ENCODE data around the gene RHOF. TPM values are rescaled to one million over a fixed set of nuclear protein-coding genes. Genes with fewer than 3 reads are reported as not detected.

The RHOF gene
- total RNA-seq, 1 experiment from 2014 or later: 116 TPM

- no TSS peak for BruUV-seq (replicated peaks)
- ChIA-PET CTCF (interaction anchor here (1.7 kb wide), 1 partner anchor 45 kb away, joined by 3 read pairs; no protein-coding TSS in a partner anchor), RAD21 (ENCODE audit: low non-redundant PET in 1 of 2, low total read pairs in 2 of 2, uncharacterized antibody in 2 of 2, unreplicated experiment in 2 of 2) (no interaction called here), POLR2A (no interaction called here)
- Histone ChIP-seq H3K79me2 (ENCODE audit: insufficient read depth, low read length) (peaks cover 8% of the 10 kb centered on the region), H4K20me1 (ENCODE audit: insufficient read depth) (no peaks in the 10 kb centered on the region), H3K27me3 (ENCODE audit: insufficient read depth, low read length) (no peaks in the 10 kb centered on the region), H3K4me2 (ENCODE audit: low read length) (no peak overlapping the region), H3K27ac (ENCODE audit: low read depth, low read length) (no peak overlapping the region), H3K9me2 (ENCODE audit: insufficient read depth) (no peaks in the 10 kb centered on the region), H3K9me3 (ENCODE audit: control insufficient read depth in 1 of 2, insufficient read depth in 1 of 2, low read depth in 1 of 2, low read length in 2 of 2) (no peaks in the 10 kb centered on the region), H3K4me3 (replicated peaks in 1 of 2; ENCODE audit: low read depth in 1 of 2, low read length in 2 of 2) (no peak overlapping the region), H3K36me3 (ENCODE audit: control insufficient read depth in 1 of 2, insufficient read depth in 2 of 2, low read length in 2 of 2) (peaks cover 8 to 9% of the 10 kb centered on the region in 2 experiments; a peak in 3 of 4 replicates), H3K4me1 (ENCODE audit: control insufficient read depth in 1 of 2, insufficient read depth in 2 of 2, low read length in 2 of 2) (no peaks in the 10 kb centered on the region), H2AFZ (ENCODE audit: low read depth, low read length, poor library complexity, severe bottlenecking) (no peak overlapping the region), H3K9ac (ENCODE audit: low read length) (no peak overlapping the region)
- intact Hi-C loops (cut with micrococcal nuclease): no loop called here
- no peak for TF ChIP-seq RAD21 (IDR thresholded peaks at IDR 0.05; ENCODE audit: low read depth)
- TF ChIP-seq EZH2 (IDR thresholded peaks at IDR 0.05): no peak
- TF ChIP-seq JUND (IDR thresholded peaks at IDR 0.05): no peak
- TF ChIP-seq CEBPB (IDR thresholded peaks at IDR 0.05; ENCODE audit: low read depth): no peak
- no peak for TF ChIP-seq SRF (IDR thresholded peaks at IDR 0.05; ENCODE audit: low read depth)
- TF ChIP-seq, protein P1, sequence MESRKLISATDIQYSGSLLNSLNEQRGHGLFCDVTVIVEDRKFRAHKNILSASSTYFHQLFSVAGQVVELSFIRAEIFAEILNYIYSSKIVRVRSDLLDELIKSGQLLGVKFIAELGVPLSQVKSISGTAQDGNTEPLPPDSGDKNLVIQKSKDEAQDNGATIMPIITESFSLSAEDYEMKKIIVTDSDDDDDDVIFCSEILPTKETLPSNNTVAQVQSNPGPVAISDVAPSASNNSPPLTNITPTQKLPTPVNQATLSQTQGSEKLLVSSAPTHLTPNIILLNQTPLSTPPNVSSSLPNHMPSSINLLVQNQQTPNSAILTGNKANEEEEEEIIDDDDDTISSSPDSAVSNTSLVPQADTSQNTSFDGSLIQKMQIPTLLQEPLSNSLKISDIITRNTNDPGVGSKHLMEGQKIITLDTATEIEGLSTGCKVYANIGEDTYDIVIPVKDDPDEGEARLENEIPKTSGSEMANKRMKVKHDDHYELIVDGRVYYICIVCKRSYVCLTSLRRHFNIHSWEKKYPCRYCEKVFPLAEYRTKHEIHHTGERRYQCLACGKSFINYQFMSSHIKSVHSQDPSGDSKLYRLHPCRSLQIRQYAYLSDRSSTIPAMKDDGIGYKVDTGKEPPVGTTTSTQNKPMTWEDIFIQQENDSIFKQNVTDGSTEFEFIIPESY (IDR thresholded peaks at IDR 0.05; ENCODE audit: extremely low read depth, insufficient replicate concordance, low read length): no peak
- TF ChIP-seq EGR1 (IDR thresholded peaks at IDR 0.05; ENCODE audit: low read depth): no peak
- TF ChIP-seq TCF7L2 (IDR thresholded peaks at IDR 0.05; ENCODE audit: borderline replicate concordance, extremely low read depth, insufficient read depth, insufficient read length): no peak
- no peak for TF ChIP-seq POLR2AphosphoS5 (IDR thresholded peaks at IDR 0.05; ENCODE audit: low read depth, low read length)
- TF ChIP-seq, protein P2, sequence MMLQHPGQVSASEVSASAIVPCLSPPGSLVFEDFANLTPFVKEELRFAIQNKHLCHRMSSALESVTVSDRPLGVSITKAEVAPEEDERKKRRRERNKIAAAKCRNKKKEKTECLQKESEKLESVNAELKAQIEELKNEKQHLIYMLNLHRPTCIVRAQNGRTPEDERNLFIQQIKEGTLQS (IDR thresholded peaks at IDR 0.05): no peak
- no peak for TF ChIP-seq ZFX (IDR thresholded peaks at IDR 0.05)
- TF ChIP-seq YY1 (IDR thresholded peaks at IDR 0.05; ENCODE audit: extremely low read depth, insufficient replicate concordance, low read depth, low read length): no peak
- no peak for TF ChIP-seq FOSL1 (IDR thresholded peaks at IDR 0.05; ENCODE audit: low read depth)
- TF ChIP-seq EZH2phosphoT487 (IDR thresholded peaks at IDR 0.05; ENCODE audit: borderline replicate concordance): no peak
- ATAC-seq (no peak), DNase-seq (ENCODE audit: low read depth, low spot score) (no peak)
Measured at GRCh38 chr12:121749267-121749666, 44.2 kb downstream of the RHOF start.

Measured in HCT116 (cell line).